ENCODE measurements around the gene APOBEC3B.
"Not testable (repeated sequence)": the region's sequence is repeated elsewhere in the genome, so short reads cannot be mapped to it uniquely, and the experiment has no call there.

Gene APOBEC3B

GRCh38 chr22:38952281-38952993 lies 29.7 kb upstream of the APOBEC3B start:
- no peak for DNase-seq

GRCh38 chr22:38953091-38953490 lies 29.1 kb upstream of the APOBEC3B start:
- DNase-seq = no peak

DNA sequence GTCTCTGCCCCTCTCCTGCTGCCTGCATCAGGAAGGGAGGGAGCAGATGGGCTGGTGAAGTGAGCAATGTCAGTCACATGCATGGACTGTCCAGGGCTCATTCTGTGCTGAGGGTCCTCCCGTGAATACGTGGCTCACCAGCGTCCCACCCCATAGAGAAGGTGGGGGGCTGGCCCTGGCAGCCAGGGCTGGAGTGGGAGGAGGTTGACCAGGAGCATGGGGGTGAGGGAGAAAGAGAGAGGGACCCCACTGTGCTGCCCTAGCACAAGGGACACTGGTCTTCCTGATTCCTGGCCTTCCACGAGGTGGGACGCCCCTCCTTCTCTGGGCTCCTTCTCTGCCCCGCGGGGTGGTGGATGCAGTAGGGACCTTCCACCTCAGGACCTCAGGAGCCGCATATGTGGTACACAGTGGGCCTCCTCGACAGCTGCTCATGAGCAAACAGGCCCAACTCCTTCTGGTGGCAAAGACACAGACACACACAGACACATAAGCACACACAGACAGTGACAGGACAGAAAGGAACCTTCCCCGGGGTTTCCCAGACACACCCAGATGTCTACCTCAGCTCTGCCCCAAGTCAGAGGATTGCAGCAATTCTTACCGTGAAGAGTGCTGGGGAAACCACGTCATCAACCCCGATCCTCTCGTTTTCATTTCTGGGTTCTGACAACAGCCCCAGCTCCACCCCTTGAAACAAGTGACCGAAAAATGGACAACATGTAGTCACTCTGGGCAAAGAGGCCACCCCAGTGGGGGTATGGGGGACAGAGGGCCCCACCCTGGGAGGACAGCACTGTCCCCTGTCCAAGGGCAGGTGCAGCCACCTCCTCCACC lies 28.4 kb upstream of the APOBEC3B start:
- DNase-seq = no peak

DNA sequence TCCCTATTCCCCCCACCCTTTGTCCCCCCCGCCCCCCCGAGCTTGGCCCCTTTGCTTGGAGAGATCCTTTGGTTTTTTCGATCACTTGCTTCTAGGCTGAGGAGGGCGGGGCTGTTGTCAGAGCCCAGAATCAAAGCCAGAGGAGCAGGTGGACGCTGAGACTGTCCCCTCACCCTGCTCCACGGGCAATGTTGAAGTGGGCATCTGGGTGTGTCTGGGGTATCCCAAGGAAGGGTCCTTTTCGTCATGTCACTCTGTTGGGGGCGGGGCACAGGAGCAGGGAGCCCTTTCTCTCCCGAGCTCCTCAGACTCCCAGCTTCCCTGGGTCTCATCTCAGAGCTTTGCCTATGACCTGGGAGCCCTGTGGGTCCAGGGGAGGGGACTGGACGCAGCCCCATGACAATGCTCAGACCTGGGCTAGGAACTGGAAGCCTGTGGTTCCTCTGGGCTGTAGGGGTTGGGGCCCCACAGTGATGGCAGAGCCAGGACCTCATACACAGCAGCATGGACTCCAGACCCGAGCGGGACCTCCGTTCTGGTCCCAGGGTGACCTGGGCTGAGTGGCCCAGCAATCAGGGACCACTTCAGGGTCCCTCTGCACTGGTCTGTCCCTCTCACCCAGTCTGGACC lies 27.6 kb upstream of the APOBEC3B start:
- DNase-seq = no peak

DNA sequence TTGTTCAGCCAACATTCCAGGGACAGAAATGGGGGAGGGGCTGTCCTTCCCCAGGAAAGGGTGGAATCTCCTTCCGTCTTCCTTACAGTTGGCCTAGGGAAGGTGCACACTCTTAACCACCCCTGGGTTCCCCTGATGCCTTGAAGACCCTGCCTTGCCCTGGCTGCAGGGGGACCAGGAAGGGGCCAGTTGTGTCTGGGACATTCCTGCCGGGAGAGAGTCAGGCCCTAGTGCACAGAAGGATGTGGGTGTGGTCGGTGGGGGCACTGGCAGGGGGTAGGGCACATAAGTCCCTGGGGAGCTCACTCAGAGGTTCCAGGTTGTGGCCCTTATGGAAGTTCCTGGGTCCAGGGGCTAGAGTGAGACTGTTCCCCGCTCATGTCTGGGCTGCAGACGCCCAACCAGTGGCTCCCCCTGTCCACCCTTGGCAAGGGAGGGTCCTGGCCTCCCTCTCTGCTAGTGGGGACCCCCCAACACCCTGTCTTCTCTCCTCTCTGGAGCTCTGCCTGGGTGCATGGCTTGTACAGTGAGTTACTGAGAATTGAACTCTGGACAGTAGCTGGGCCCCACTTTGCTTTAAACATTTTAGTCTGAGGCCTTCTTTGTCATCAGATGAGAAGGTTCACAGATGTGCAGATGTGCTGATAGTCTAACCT lies 26.8 kb upstream of the APOBEC3B start:
- DNase-seq = no peak

DNA sequence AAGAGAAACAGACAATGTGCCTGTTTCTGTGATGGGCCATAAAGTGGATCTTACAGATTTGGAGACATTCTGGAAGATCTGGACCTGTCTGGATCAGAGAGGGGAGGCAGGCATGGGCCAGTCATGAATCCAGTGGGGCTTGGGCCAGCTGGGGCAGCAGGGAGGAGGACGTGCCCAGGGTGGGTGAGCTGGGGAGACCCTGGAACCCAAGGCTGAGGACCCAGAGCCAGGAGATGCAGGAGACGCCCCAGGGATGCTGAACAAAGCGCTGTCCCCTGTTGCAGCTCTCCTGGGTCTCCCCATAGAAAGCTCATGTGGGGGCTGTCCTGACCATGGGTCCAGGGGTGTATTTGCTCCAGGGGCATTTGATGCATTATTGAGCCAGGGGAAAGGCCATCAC lies 26.2 kb upstream of the APOBEC3B start:
- no peak for DNase-seq

DNA sequence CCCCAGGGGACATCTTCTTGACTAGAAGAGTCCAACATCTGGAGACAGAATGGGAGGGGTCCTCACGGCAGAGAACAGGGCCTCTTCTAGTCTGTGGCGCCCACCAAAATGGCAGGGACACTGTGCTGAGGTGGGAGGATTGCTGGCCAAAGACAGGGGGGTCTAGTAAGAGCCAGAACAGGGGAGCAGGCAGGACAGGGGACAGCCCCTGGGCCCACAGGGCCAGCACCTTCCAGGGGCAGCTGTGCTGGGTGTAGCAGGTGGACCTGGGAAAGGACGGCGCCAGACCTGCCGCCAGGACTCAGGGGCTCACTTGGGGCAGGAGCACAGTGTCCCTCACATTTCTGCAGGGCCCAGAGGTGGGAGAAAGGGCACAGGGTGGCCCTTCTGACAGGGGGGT lies 25.6 kb upstream of the APOBEC3B start:
- DNase-seq = no peak

DNA sequence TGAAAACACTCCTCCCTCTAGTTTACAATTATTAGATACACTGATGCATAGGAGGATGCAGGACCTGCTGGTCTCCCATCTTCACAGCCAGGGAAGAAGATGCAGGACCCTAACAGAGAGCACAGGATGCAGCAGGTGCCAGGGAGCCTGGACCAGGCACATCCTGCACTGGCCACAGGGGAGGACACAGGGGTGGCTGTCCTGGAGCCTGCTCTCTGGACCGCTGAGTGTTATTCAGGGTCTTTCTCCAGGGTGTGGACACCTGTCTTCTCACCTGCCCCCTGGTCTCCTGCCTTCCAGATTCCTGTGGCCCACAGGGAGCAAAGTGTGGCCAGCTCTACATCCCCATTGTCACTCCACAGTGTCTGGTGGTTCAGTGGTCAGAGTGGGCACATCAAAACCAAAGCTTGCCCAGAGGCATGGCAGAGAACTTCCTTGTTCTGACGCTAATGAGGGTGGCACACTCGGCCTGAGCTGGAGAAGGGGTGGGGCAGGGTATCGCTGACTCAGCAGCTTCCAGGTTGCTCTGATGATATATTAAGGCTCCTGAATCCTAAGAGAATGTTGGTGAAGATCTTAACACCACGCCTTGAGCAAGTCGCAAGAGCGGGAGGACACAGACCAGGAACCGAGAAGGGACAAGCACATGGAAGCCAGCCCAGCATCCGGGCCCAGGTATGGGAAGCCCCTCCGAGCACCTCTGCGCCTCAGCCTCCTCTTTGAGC lies 24.9 kb upstream of the APOBEC3B start, which contains the start of gene APOBEC3A:
Gene APOBEC3A, plus strand, starts transcription at position 564 of the 725 bp plus-strand sequence. Its CDS starts 83 bp downstream, at position 647.
- DNase-seq = no peak

DNA sequence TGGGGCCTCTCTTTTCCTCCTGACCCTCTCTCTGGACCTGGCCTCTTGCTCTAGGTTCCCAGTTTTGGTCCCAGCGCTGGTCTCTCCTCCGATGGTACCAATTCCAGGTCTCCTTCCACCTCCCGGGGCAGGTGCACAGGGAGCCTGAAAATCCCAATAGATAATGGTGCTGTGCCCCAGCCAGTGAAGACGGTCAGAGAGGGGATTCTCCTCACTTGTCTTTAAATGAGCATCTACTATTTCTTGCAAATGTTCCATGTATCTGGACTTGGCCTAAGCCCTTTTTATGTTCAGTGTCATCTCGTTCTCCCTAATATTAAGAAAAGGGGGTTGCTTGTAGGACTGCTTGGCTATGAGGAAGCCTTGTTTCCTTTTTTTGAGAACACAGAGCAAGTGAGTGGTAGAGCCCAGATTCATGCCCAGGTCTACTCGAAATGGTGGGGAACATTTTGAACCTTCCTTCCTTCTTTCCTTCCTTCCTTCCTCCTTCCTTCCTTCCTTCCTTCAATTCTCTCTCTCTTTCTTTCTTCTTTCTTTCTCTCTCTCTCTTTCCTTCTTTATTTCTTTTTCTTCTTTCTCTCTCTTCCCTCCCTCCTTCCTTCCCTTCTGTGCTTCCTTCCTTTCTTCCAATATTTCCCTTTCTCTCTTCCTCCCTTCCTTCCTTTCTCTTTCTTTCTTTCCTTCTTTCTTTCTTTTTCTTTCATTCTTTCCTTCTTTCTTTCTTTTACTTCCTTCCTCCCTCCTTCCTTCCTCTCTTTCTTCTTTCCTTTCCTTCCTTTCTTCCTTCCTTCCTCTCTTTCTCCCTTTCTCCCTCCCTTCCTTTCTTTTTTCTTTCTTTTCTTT lies 24.1 kb upstream of the APOBEC3B start:
- no peak for DNase-seq

DNA sequence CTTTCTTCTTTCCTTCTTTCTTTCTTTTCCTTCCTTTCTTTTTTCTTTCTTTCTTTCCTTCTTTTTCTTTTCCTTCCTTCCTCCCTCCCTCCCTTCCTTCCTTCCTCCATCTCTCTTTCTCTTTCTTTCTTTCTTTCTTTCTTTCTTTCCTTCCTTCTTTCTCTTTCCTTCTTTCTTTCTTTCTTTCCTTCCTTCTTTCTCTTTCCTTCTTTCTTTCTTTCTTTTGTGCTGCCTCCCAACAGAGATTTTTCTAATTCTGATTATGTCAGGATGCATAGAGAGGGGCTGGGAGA lies 23.6 kb upstream of the APOBEC3B start:
- DNase-seq = not testable (repeated sequence)

DNA sequence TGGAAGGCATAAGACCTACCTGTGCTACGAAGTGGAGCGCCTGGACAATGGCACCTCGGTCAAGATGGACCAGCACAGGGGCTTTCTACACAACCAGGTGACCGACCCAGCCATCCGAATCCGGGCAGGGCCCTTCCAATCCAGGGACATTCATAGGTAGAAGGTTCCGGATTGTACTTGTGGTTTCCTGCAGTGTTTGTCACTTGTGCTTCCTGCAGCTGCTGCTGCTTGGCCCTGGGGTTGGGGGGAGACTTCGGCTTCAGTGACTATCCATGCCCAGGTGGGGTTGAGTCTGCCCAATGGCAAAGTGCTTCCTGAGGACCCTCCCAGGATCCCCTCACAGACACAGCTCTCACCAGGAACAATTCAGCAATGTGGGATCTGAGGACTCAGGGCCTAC lies 22.6 kb upstream of the APOBEC3B start:
- DNase-seq = no peak

DNA sequence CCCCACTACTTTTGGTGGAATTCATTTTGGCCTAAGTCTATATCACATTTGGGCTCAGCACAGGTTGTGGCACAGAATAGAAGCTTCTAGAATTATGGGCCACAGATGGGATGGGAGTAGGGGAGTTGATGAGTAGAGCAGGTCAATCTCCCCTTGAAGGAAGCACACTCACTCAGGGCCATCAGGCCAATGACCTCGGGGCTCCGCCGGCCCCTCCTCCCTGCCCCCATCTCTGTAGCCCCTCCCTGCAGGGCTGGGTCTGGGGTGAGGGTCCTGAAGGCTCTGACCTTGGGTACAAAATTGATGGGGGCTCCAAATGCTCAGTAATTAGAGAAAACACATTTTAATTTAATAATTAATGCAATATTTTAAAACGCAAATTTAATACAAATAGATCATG lies 21.5 kb upstream of the APOBEC3B start:
- not testable (repeated sequence) for DNase-seq

- DNase-seq = not testable (repeated sequence)
Observed at GRCh38 chr22:38963291-38963738, 18.8 kb upstream of the APOBEC3B start.

DNA sequence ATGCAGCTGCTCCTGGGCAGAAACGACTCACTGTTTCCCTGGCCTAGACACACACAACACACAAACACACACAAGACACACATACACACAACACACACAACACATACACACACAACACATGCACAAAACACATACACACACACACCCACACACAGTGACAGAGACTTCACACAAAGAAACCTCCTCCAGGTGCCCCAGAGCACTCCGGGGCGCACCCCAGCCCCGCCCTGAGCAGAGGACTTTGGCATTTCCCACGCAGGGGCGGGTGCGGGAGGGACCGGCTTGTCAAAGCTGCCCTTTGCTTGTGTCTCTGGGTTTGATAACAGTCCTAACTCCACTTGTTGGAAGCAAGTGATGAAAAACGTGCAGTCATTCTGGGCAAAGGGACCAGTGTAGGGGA lies 18.3 kb upstream of the APOBEC3B start:
- no peak for DNase-seq

DNA sequence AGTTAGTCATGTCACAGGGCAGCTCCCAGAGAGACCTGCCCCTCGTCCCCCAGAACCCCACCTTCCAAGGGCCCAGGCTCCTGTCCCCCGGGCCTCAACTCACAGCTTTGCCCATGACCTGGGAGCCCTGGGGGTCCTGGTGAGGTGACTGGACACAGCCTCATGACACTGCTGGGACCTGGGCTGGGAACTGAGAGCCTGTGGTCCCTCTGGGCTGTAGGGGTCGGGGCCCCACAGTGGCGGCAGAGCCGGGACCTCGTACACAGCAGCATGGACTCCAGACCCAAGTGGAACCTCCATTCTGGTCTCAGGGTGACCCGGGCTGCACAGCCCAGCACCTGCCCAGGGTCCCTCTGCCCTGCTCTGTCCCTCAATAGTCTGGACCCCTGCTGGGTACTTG lies 17.8 kb upstream of the APOBEC3B start:
- no peak for DNase-seq

GRCh38 chr22:38964989-38965388 lies 17.2 kb upstream of the APOBEC3B start:
- no peak for DNase-seq

- no peak for DNase-seq
Observed at GRCh38 chr22:38965614-38966379, 16.4 kb upstream of the APOBEC3B start.

DNA sequence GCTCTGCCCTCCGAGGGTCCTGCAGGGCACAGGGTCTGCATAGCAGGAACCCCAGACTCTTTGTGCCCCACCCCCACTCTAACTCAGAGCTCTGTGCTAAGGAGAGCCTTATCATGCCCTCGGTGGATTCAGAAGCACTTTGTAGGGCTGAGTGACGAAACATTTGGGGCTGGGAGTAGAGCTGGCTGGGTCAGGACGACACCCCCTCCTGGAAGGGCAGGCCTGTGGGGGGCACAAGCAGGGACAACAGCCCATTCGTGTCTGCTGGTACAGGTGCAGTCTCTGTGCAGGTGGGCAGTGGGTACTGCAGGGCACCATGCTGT lies 15.8 kb upstream of the APOBEC3B start:
- DNase-seq = no peak

- DNase-seq = no peak
Observed at GRCh38 chr22:38966942-38967341, 15.2 kb upstream of the APOBEC3B start.

DNA sequence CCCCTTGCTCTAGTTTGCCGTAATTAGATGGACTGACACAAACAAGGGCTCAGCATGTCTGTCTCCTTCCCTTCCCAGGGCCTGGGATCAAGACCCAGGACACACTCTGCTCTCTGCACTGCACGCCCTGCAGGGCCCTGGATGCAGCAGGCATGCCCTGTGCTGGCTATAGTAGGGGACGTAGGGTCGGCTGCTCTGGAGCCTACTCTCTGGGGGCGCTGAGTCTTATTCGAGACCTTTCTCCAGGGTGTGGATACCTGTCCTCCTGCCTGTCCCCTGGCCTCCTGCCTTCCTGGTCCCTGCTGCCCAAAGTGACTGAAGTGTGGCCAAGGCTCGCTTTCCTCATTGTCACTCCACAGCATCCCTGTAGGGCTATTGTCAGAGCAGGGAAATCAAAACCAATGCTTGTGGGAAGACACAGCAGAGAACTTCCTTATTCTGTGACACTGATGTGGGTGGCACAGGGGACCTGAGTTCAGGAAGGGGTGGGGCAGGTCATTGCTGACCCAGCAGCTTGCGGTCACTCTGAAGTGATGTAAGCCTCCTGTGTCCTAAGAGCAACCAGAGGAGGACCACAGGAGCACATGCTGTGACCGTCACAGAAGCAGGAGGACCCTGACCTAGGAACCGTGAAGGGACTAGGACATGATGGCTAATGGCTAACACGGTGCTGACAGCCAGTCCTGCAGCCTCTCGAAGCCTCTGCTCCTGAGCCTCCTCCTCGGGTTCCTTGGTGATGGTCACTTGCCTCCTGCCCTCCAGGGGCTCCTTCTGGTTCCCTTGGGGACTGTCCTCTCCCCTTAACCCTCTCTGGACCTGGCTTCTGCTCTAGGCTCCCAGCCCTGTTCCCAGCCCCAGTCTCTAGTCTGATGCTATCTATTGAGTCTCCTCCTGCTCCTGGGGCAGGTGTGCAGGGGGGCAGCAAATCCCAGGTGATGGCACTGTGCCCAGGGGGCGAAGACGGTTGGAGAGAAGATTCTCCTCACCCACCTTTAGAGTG lies 14.4 kb upstream of the APOBEC3B start:
- no peak for DNase-seq

Data from NCI-H526 (cell line).